Neural cell (in vitro differentiated cells): ENCODE measurements around the gene TMEM132C. TPM values are rescaled to one million over a fixed set of nuclear protein-coding genes. Genes with fewer than 3 reads are reported as not detected.

ENCODE experiments used
- H2AFZ ChIP-seq: fragments of 200-600, 300-800 bp; sonication (generic), shearing (Covaris generic); 2 replicates; pipeline ENCODE4 v1.6.0; 2014; ENCODE audit warnings: low read depth, mild to moderate bottlenecking, antibody characterized with exemption, low read length, moderate library complexity
- H3F3A ChIP-seq: fragments of 200-600 bp; shearing (Covaris generic); 2 replicates; pipeline ENCODE4 v1.6.1; 2016; ENCODE audit warnings: mild to moderate bottlenecking, moderate library complexity, mixed read lengths, antibody characterized with exemption, low read length; ENCODE audit not compliant: insufficient read depth, poor library complexity, severe bottlenecking
- H3K27ac ChIP-seq: fragments of 200-600, 300-800 bp; sonication (generic), shearing (Covaris generic); 2 replicates; pipeline ENCODE4 v1.5.1; 2014; ENCODE audit warnings: mild to moderate bottlenecking, low read length, moderate library complexity
- H3K27me3 ChIP-seq: fragments of 300-800, 200-600 bp; sonication (generic), shearing (Covaris generic); 2 replicates; pipeline ENCODE4 v1.6.0; 2014; ENCODE audit warnings: mild to moderate bottlenecking, low read depth, low read length, moderate library complexity; ENCODE audit not compliant: insufficient read depth
- H3K36me3 ChIP-seq: fragments of 300-800, 200-600 bp; sonication (generic), shearing (Covaris generic); 2 replicates; pipeline ENCODE4 v1.5.1; 2014; ENCODE audit warnings: mild to moderate bottlenecking, antibody characterized with exemption, low read length, moderate library complexity; ENCODE audit not compliant: insufficient read depth
- H3K4me2 ChIP-seq: fragments of 300-800, 200-600 bp; sonication (generic), shearing (Covaris generic); 2 replicates; pipeline ENCODE4 v1.6.0; 2014; ENCODE audit warnings: mild to moderate bottlenecking, low read length
- H3K4me3 ChIP-seq: fragments of 300-800, 200-600 bp; sonication (generic), shearing (Covaris generic); 2 replicates; pipeline ENCODE4 v1.5.1; 2014; ENCODE audit warnings: mild to moderate bottlenecking, low read length, moderate library complexity
- H3K79me2 ChIP-seq: fragments of 200-600 bp; shearing (Covaris generic); replicated peaks from 2 replicates; pipeline ENCODE4 v1.6.0; 2014; ENCODE audit warnings: mild to moderate bottlenecking, low read length, moderate library complexity; ENCODE audit not compliant: insufficient read depth
- H3K9ac ChIP-seq: fragments of 300-800, 200-600 bp; sonication (generic), shearing (Covaris generic); 2 replicates; pipeline ENCODE4 v1.6.1; 2016; ENCODE audit warnings: mild to moderate bottlenecking, low read length, mixed read lengths
- H3K9me2 ChIP-seq: fragments of 200-600 bp; shearing (Covaris generic); 2 replicates; pipeline ENCODE4 v1.6.1; 2016; ENCODE audit warnings: mild to moderate bottlenecking, low read length, mixed read lengths; ENCODE audit not compliant: insufficient read depth
- H3K9me3 ChIP-seq: fragments of 200-600, 300-800 bp; sonication (generic), shearing (Covaris generic); 2 replicates; pipeline ENCODE4 v1.6.1; 2016; ENCODE audit warnings: mild to moderate bottlenecking, mixed run types, low read length, moderate library complexity, mixed read lengths
- H4K20me1 ChIP-seq: fragments of 200-600 bp; shearing (Covaris generic); 2 replicates; pipeline ENCODE4 v1.6.1; 2016; ENCODE audit warnings: mild to moderate bottlenecking, mixed run types; ENCODE audit not compliant: insufficient read depth
- CTCF ChIP-seq: fragments of 450-650 bp; IDR thresholded peaks from 2 replicates; pipeline ENCODE4 v1.5.1; 2014; ENCODE audit warnings: antibody characterized with exemption, mild to moderate bottlenecking, moderate library complexity; ENCODE audit not compliant: poor library complexity, severe bottlenecking
- EP300 ChIP-seq: fragments of 450-650 bp; conservative IDR thresholded peaks from 2 replicates; pipeline ENCODE4 v1.6.1; 2014; ENCODE audit warnings: antibody characterized with exemption, mild to moderate bottlenecking, moderate library complexity; ENCODE audit not compliant: poor library complexity, severe bottlenecking
- EZH2 ChIP-seq: fragments of 200-600, 300-800 bp; shearing (Covaris generic), sonication (generic); IDR thresholded peaks from 2 replicates; pipeline ENCODE4 v1.6.1; 2014; ENCODE audit warnings: antibody characterized with exemption, low read length, borderline replicate concordance, mild to moderate bottlenecking; ENCODE audit not compliant: insufficient read depth, poor library complexity, severe bottlenecking
- MXI1 ChIP-seq: fragments of 450-650 bp; conservative IDR thresholded peaks from 2 replicates; pipeline ENCODE4 v1.6.1; 2014; ENCODE audit warnings: antibody characterized with exemption, mild to moderate bottlenecking; ENCODE audit not compliant: poor library complexity, severe bottlenecking
- POLR2AphosphoS5 ChIP-seq: IDR thresholded peaks from 2 replicates; pipeline ENCODE4 v1.6.1; 2012
- RAD21 ChIP-seq: fragments of 450-650 bp; conservative IDR thresholded peaks from 2 replicates; pipeline ENCODE4 v1.6.1; 2014; ENCODE audit warnings: antibody characterized with exemption, mild to moderate bottlenecking, moderate library complexity
- REST ChIP-seq: IDR thresholded peaks from 2 replicates; pipeline ENCODE4 v1.6.1; 2012; ENCODE audit warnings: borderline replicate concordance
- SMC3 ChIP-seq: fragments of 450-650 bp; conservative IDR thresholded peaks from 2 replicates; pipeline ENCODE4 v1.6.1; 2014; ENCODE audit warnings: antibody characterized with exemption, mild to moderate bottlenecking, moderate library complexity; ENCODE audit not compliant: poor library complexity
- TAF1 ChIP-seq: IDR thresholded peaks from 2 replicates; pipeline ENCODE4 v1.6.1; 2012; ENCODE audit warnings: low read depth
- polyA plus RNA-seq: library from polyadenylated mRNA; depleted of rRNA; stranded (reverse); fragments of >200 nt; gene quantifications from 2 replicates; pipeline ENCODE4 v1.2.3, GENCODE V29; 2014

Gene TMEM132C
- polyA plus RNA-seq, 1 donor from 2014 or later, result 0.06 TPM

DNA sequence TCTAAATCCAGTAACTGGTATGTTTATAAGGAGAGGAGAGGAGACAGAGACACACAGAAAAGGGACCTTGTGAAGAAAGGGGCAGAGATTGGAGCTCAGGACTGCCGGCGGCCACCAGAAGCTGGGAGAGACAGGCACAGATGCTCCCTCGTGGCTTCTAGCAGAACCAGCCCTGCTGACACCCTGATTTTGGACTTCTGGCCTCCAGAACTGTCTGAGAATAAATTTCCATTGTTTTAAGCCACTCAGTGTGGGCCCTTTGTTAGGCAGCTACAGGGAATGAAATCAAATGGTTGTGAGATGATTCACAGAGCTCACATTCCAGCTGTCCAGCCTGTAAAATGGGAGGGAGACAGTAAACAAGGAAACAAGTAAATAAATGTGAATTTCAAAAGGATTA, 47.6 kb downstream of the TMEM132C start:
- Histone ChIP-seq H3F3A (no peaks in the 10 kb centered on the region), H3K27ac (no peak overlapping the region)

DNA sequence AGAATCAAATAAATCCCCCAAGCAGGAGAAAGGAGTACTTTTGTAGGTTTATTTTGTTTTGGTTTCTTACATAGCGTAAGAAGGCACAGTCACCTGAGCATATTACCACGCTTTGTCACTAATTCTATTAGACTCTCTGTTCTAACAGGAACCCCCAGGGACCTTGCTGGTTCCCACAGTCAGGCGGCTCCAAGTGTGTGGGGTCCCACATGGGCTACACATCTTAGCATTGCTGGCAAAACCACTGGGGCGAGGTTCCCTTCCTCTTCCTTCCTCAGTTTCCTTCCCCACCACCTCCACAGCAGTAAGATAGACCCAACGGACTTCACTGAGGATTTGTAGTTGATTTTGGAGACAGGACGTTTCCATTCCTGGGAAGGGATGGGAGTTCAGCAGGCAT, 49.1 kb downstream of the TMEM132C start:
- H3K4me3 ChIP-seq, result no peak overlapping the region
- H3K27me3 ChIP-seq, result no peaks in the 10 kb centered on the region
- no peaks in the 10 kb centered on the region for H3K36me3 ChIP-seq
- no peaks in the 10 kb centered on the region for H4K20me1 ChIP-seq
- H3K9me3 ChIP-seq, result no peaks in the 10 kb centered on the region
- H2AFZ ChIP-seq, result no peak overlapping the region
- no peaks in the 10 kb centered on the region for H3F3A ChIP-seq
- no peaks in the 10 kb centered on the region for H3K9me2 ChIP-seq
- no peak overlapping the region for H3K27ac ChIP-seq
- H3K4me2 ChIP-seq, result no peak overlapping the region
- no peaks in the 10 kb centered on the region for H3K79me2 ChIP-seq
- no peak overlapping the region for H3K9ac ChIP-seq
- TF ChIP-seq POLR2AphosphoS5 (no peak), CTCF (no peak), EP300 (no peak), SMC3 (no peak), TAF1 (no peak), RAD21 (no peak), EZH2 (no peak)

More for the DNA sequence above, 47.6 kb downstream of the TMEM132C start:
- no peaks in the 10 kb centered on the region for H3K9me3 ChIP-seq
- no peak overlapping the region for H2AFZ ChIP-seq
- no peaks in the 10 kb centered on the region for H3K27me3 ChIP-seq
- H3K9me2 ChIP-seq, result no peaks in the 10 kb centered on the region
- H3K4me3 ChIP-seq, result no peak overlapping the region
- H3K36me3 ChIP-seq, result no peaks in the 10 kb centered on the region
- TF ChIP-seq RAD21 (no peak), SMC3 (no peak), MXI1 (no peak), POLR2AphosphoS5 (no peak), EP300 (no peak), REST (no peak), TAF1 (no peak), EZH2 (no peak), CTCF (no peak)
- H3K9ac ChIP-seq, result no peak overlapping the region
- no peaks in the 10 kb centered on the region for H3K79me2 ChIP-seq
- H3K4me2 ChIP-seq, result no peak overlapping the region
- no peaks in the 10 kb centered on the region for H4K20me1 ChIP-seq
